Measurements from ENCODE around the gene SND1. TPM values are rescaled to one million over a fixed set of nuclear protein-coding genes. Genes with fewer than 3 reads are reported as not detected.

Gene SND1
- total and polyA plus RNA-seq, 2 donors (not counting 1 experiment from before 2014, with no cell fraction given): 44.4 to 165 TPM

- ChIA-PET CTCF (interaction anchor here (0.5 to 1.2 kb wide), 5 partner anchors 57 to 323 kb away, joined by 3 to 6 read pairs (median 3); no protein-coding TSS in a partner anchor), POLR2A (interaction anchor here (0.6 kb wide), 1 partner anchor 12 kb away, joined by 8 read pairs; no protein-coding TSS in a partner anchor)
- H3K4me1 Mint-ChIP-seq: peaks cover 18% of the 10 kb centered on the region
- Histone ChIP-seq H3K27ac (ENCODE audit: low read length in 2 of 2) (no peak within 1 kb of the TSS), H3K9ac (ENCODE audit: low read length) (peak within 1 kb of the TSS; percentile 61), H3K79me2 (ENCODE audit: control insufficient read depth, insufficient read depth, low read length) (peaks cover 14% of the 10 kb centered on the region), H3K4me3 (ENCODE audit: control extremely low read depth in 1 of 5, extremely low read depth in 1 of 5, insufficient read depth in 1 of 5, low read depth in 2 of 5, low read length in 4 of 5) (peak within 1 kb of the TSS; percentile 40 to 59 (median 51)), H3K36me3 (replicated peaks in 1 of 2; ENCODE audit: control extremely low read depth in 1 of 2, control insufficient read depth in 1 of 2, extremely low read depth in 1 of 2, insufficient read depth in 2 of 2, low read length in 1 of 2) (no peaks in the 10 kb centered on the region), H3K27me3 (replicated peaks in 1 of 4; ENCODE audit: control extremely low read depth in 1 of 4, control insufficient read depth in 3 of 4, insufficient read depth in 4 of 4, low read length in 3 of 4) (peaks cover 0 to 18% (median 0%) of the 10 kb centered on the region in 4 experiments), H2AFZ (ENCODE audit: insufficient read depth, low read depth, low read length, poor library complexity, severe bottlenecking) (peak within 1 kb of the TSS; percentile 27), H3K9me3 (ENCODE audit: control extremely low read depth in 1 of 3, control insufficient read depth in 2 of 3, insufficient read depth in 1 of 3, low read length in 2 of 3) (peaks cover 0 to 7% (median 0%) of the 10 kb centered on the region in 3 donors), H3K4me2 (replicated peaks; ENCODE audit: low read depth, low read length, poor library complexity, severe bottlenecking) (peak within 1 kb of the TSS; percentile 82), H3K4me1 (ENCODE audit: control insufficient read depth in 2 of 2, insufficient read depth in 2 of 2, low read length in 2 of 2) (peaks cover 10 to 15% of the 10 kb centered on the region in 2 donors), H4K20me1 (ENCODE audit: control insufficient read depth, insufficient read depth, low read length, poor library complexity, severe bottlenecking) (peaks cover 43% of the 10 kb centered on the region)
- peak within 1 kb of the TSS; percentile 96 for H3K4me3 Mint-ChIP-seq
- 11% methylated on average over 70 of the region's 87 CpGs for WGBS (ENCODE audit: insufficient coverage)
- intact Hi-C loops (cut with micrococcal nuclease): loop anchor here (5.0 to 10.0 kb wide), 2 partner anchors 71 to 116 kb away; no protein-coding TSS in a partner anchor
- DNase-seq (peak; percentile 57), ATAC-seq (ENCODE audit: low read depth) (peak; percentile 32)
- peak within 1 kb of the TSS; percentile 78 for H3K27ac Mint-ChIP-seq
- TF ChIP-seq CTCF (IDR thresholded peaks at IDR 0.05) (no peak), EZH2 (IDR thresholded peaks at IDR 0.05; ENCODE audit: borderline replicate concordance, insufficient read depth, low read depth, low read length, poor library complexity, severe bottlenecking) (no peak)
- H3K27me3 Mint-ChIP-seq: peaks cover 8% of the 10 kb centered on the region
- H3K9me3 Mint-ChIP-seq (ENCODE audit: insufficient read depth): no peaks in the 10 kb centered on the region
Measured at GRCh38 chr7:128030654-128031611, 378.9 kb downstream of the SND1 start, which contains the start of gene LRRC4. Gene LRRC4 (minus strand): TSS chr7:128031437. CDS start chr7:128030640, 797 bp downstream.

Data from B cell (primary cell).